NT2/D1 (cell line): ENCODE results near the gene GCK.

Source experiments
- SUZ12 ChIP-seq: IDR thresholded peaks from 2 replicates; pipeline ENCODE4 v1.6.1; 2011; ENCODE audit not compliant: insufficient read length, insufficient read depth; ENCODE audit errors: extremely low read depth
- YY1 ChIP-seq: IDR thresholded peaks from 2 replicates; pipeline ENCODE4 v1.6.1; 2011; ENCODE audit not compliant: insufficient read length, insufficient read depth
- ZNF274 ChIP-seq: IDR thresholded peaks from 2 replicates; pipeline ENCODE4 v1.6.1; 2011; ENCODE audit warnings: mild to moderate bottlenecking, low read depth, low read length

DNA sequence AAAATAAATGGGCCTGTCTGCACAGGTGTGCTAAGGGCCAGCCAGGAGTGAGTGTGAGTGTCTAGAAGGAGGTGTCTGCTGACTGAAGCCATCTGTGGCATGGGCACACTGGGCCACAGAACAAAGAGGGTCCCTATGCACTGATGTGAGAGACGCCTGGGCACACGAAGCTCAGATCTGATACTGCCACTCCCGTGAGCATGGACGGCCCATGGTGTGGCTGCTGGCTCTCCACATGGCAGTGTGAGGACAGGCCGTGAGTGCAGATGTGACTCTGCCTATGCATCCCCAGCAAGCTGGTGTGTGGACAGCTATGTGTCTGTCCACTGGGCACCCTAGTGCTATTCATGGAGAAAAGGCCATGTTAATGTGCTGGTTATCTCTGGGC is 35.3 kb downstream of the GCK start:
- TF ChIP-seq SUZ12: no peak
- no peak for TF ChIP-seq YY1
- TF ChIP-seq ZNF274: no peak
